Adrenal gland (tissue), 12 donors: ENCODE results near the gene PMPCA. TPM values are rescaled to one million over a fixed set of nuclear protein-coding genes. Genes with fewer than 3 reads are reported as not detected.

Experiments used
- DNase-seq, 7 donors: peaks; one replicate each; pipeline ENCODE4 v3.0.0-alpha.2; 2019 to 2020
- H3K27ac ChIP-seq, 5 donors: fragments of 200-600 bp; sonication (generic) in 4 of 5; 1 replicate in 3 of 5; 2 replicates in 2 of 5; pipeline versions ENCODE4 v1.5.1 to v1.8.0; 2016 to 2020; ENCODE audit warnings: mild to moderate bottlenecking in 1 of 5
- H3K27me3 ChIP-seq: fragments of 200-600 bp; 2 replicates; pipeline ENCODE4 v1.8.0; 2021
- H3K36me3 ChIP-seq, 2 donors: fragments of 200-600 bp; replicated peaks in 1 of 2; 1 replicate in 1 of 2; 2 replicates in 1 of 2; pipeline versions ENCODE4 v1.5.1 to v1.8.0; 2018 to 2022
- H3K4me1 ChIP-seq, 2 donors: fragments of 200-600 bp; replicated peaks in 1 of 2; 1 replicate in 1 of 2; 2 replicates in 1 of 2; pipeline versions ENCODE4 v1.5.1 to v1.8.0; 2018 to 2021
- H3K4me3 ChIP-seq, 4 donors: fragments of 200-600 bp; sonication (generic) in 3 of 4; one replicate each; pipeline ENCODE4 v1.5.1; 2016 to 2018
- H3K9me3 ChIP-seq, 3 donors: fragments of 200-600 bp; sonication (generic) in 1 of 3; replicated peaks in 1 of 3; 1 replicate in 2 of 3; 2 replicates in 1 of 3; pipeline versions ENCODE4 v1.5.1 to v1.8.0; 2016 to 2021
- CTCF ChIP-seq, 6 experiments: fragments of 450-650 bp in 4 of 6; fragments of 200-600 bp in 2 of 6; sonication (generic) in 1 of 6; IDR thresholded peaks; 1 replicate in 5 of 6; 2 replicates in 1 of 6; pipeline versions ENCODE4 v1.5.1 to v1.8.0; 2016 to 2021; ENCODE audit warnings: antibody characterized with exemption in 6 of 6, mild to moderate bottlenecking in 2 of 6, moderate library complexity in 1 of 6
- POLR2A ChIP-seq, 2 donors: fragments of 450-650 bp; IDR thresholded peaks; one replicate each; pipeline ENCODE4 v1.6.1; 2017; ENCODE audit warnings: antibody characterized with exemption in 2 of 2, mild to moderate bottlenecking in 2 of 2, moderate library complexity in 1 of 2
- WGBS, 4 donors: extraction: QIAGEN DNeasy Blood & Tissue Kit in 2 of 4; methylation state at CpG; one replicate each; pipeline versions ENCODE4 v1.1.5 to v1.1.7; 2013 to 2017; 5-methylcytosine and 5-hydroxymethylcytosine counted together
- intact Hi-C, 2 donors: fragments of 100-400 bp; cut with DNase I; formaldehyde crosslinking; loops; one replicate each; pipeline versions ENCODE4 v1.14.1 to v1.15.0; 2022 to 2023
- polyA plus RNA-seq, 3 donors: library from polyadenylated mRNA; stranded (reverse); fragments of 200-250 nt in 2 of 3; fragments of 350-450 nt in 1 of 3; fragmentation: Illumina TruSeq in 1 of 3; extraction: RNeasy Lipid Tissue Mini Kit (QIAGEN cat#74804) in 1 of 3; gene quantifications; one replicate each; pipeline ENCODE4 v1.2.3, GENCODE V29; 2013 to 2014
- total RNA-seq, 9 donors: library from RNA; depleted of rRNA in 4 of 9; stranded (reverse); fragments of >200 nt in 4 of 9; fragments of 120-200 nt in 1 of 9; fragmentation: NEBNext Ultra II Directional in 1 of 9; extraction: Animal tissue kit (Norgen Biotek cat#: 25700) in 1 of 9; gene quantifications; one replicate each; pipeline versions ENCODE4 v1.1.0 to v1.2.4, GENCODE V29; 2013 to 2023
- donor health status: healthy with polysubstance abuse.
- donor health status: Bipolar disorder and iron deficiency.
- donor health status: DM: yes; HTN: yes; CAD: no.
- donor health status: DM: no; HTN: no; CAD: no.
- donor health status: DM: no; HTN: no; CAD: no.
- donor health status: DM: yes; HTN: yes; CAD: no.

Gene PMPCA
- total and polyA plus RNA-seq, 12 donors = 43.4 to 138 (median 81.6) TPM

- Histone ChIP-seq H3K27ac (no peak overlapping the region), H3K4me3 (no peak overlapping the region), H3K27me3 (no peaks in the 10 kb centered on the region), H3K36me3 (peaks cover 0 to 4% of the 10 kb centered on the region in 2 donors), H3K9me3 (no peaks in the 10 kb centered on the region), H3K4me1 (peaks cover 0 to 13% of the 10 kb centered on the region in 2 donors)
- WGBS, 4 donors = 83% methylated on average over 15 to 45 of the region's 45 CpGs
- DNase-seq = no peak
- intact Hi-C loops = no loop called here
- TF ChIP-seq CTCF (IDR thresholded peaks at IDR 0.05) (no peak), POLR2A (IDR thresholded peaks at IDR 0.05) (no peak)
Observed at GRCh38 chr9:136367296-136368145, 42.9 kb upstream of the PMPCA start.

- Histone ChIP-seq H3K4me3 (no peak overlapping the region), H3K9me3 (no peaks in the 10 kb centered on the region), H3K27me3 (no peaks in the 10 kb centered on the region), H3K36me3 (peaks cover 0 to 4% of the 10 kb centered on the region in 2 donors), H3K27ac (no peak overlapping the region), H3K4me1 (peaks cover 0 to 17% of the 10 kb centered on the region in 2 donors)
- intact Hi-C loops = no loop called here
- TF ChIP-seq CTCF (IDR thresholded peaks at IDR 0.05) (no peak), POLR2A (IDR thresholded peaks at IDR 0.05) (no peak)
- WGBS, 4 donors = 67 to 79% (median 77%) methylated on average over 15 to 18 of the region's 18 CpGs
- no peak for DNase-seq
Observed at GRCh38 chr9:136368190-136368589, 42.3 kb upstream of the PMPCA start.

- H3K9me3 ChIP-seq = no peaks in the 10 kb centered on the region
- no peak for DNase-seq
- intact Hi-C loops = no loop called here
- no peak for TF ChIP-seq CTCF (IDR thresholded peaks at IDR 0.05)
- TF ChIP-seq POLR2A (IDR thresholded peaks at IDR 0.05) = no peak
- H3K27me3 ChIP-seq = no peaks in the 10 kb centered on the region
- H3K27ac ChIP-seq = no peak overlapping the region
- WGBS, 4 donors = 84 to 100% (median 96%) methylated on average over 1 to 19 of the region's 19 CpGs
- H3K4me3 ChIP-seq = no peak overlapping the region
- peaks cover 0 to 4% of the 10 kb centered on the region in 2 donors for H3K36me3 ChIP-seq
- peaks cover 0 to 9% of the 10 kb centered on the region in 2 donors for H3K4me1 ChIP-seq
Observed at GRCh38 chr9:136370037-136370436, 40.4 kb upstream of the PMPCA start.

GRCh38 chr9:136370687-136371532, 39.5 kb upstream of the PMPCA start:
- H3K27ac ChIP-seq = no peak overlapping the region
- WGBS, 4 donors = 86 to 97% (median 89%) methylated on average over 13 to 54 of the region's 54 CpGs
- no peaks in the 10 kb centered on the region for H3K27me3 ChIP-seq
- no peak for TF ChIP-seq CTCF (IDR thresholded peaks at IDR 0.05)
- TF ChIP-seq POLR2A (IDR thresholded peaks at IDR 0.05) = no peak
- H3K9me3 ChIP-seq = no peaks in the 10 kb centered on the region
- H3K4me1 ChIP-seq = peaks cover 0 to 9% of the 10 kb centered on the region in 2 donors
- peaks cover 0 to 4% of the 10 kb centered on the region in 2 donors for H3K36me3 ChIP-seq
- H3K4me3 ChIP-seq = no peak overlapping the region
- intact Hi-C loops = no loop called here
- DNase-seq = peak in 2 of 7 donors; percentile 59 to 62
